DND-41 (cell line): ENCODE measurements around the gene MFSD12.
"Not testable (repeated sequence)": the region's sequence is repeated elsewhere in the genome, so short reads cannot be mapped to it uniquely, and the experiment has no call there.

Experiments
- EZH2 ChIP-seq: IDR thresholded peaks from 3 replicates; pipeline ENCODE4 v1.6.1; 2012; ENCODE audit warnings: borderline replicate concordance, low read depth, mild to moderate bottlenecking, moderate library complexity, low read length, inconsistent platforms; ENCODE audit not compliant: severe bottlenecking
- TF ChIP-seq, protein P1 (sequence below): IDR thresholded peaks from 2 replicates; pipeline ENCODE4 v1.5.1; 2012; ENCODE audit warnings: borderline replicate concordance, low read length, moderate library complexity, mild to moderate bottlenecking; ENCODE audit not compliant: poor library complexity, severe bottlenecking; ENCODE audit errors: extremely low read depth

GRCh38 chr19:3529299-3529698 lies 28.1 kb downstream of the MFSD12 start:
- TF ChIP-seq, protein P1, sequence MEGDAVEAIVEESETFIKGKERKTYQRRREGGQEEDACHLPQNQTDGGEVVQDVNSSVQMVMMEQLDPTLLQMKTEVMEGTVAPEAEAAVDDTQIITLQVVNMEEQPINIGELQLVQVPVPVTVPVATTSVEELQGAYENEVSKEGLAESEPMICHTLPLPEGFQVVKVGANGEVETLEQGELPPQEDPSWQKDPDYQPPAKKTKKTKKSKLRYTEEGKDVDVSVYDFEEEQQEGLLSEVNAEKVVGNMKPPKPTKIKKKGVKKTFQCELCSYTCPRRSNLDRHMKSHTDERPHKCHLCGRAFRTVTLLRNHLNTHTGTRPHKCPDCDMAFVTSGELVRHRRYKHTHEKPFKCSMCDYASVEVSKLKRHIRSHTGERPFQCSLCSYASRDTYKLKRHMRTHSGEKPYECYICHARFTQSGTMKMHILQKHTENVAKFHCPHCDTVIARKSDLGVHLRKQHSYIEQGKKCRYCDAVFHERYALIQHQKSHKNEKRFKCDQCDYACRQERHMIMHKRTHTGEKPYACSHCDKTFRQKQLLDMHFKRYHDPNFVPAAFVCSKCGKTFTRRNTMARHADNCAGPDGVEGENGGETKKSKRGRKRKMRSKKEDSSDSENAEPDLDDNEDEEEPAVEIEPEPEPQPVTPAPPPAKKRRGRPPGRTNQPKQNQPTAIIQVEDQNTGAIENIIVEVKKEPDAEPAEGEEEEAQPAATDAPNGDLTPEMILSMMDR, result not testable (repeated sequence)
- TF ChIP-seq EZH2, result not testable (repeated sequence)
